OCI-LY1 (cell line): ENCODE data around the gene ZNF141.
"Not testable (repeated sequence)": the region's sequence is repeated elsewhere in the genome, so short reads cannot be mapped to it uniquely, and the experiment has no call there.

Source experiments
- H2AFZ ChIP-seq: fragments of 200-600 bp; sonication (generic), shearing (Covaris generic); 2 replicates; pipeline ENCODE4 v1.6.0; 2014; ENCODE audit warnings: antibody characterized with exemption, mild to moderate bottlenecking, low read length
- H3F3A ChIP-seq: fragments of 200-600 bp; sonication (generic), shearing (Covaris generic); 2 replicates; pipeline ENCODE4 v1.6.0; 2014; ENCODE audit warnings: mild to moderate bottlenecking, antibody characterized with exemption, low read length, moderate library complexity; ENCODE audit not compliant: insufficient read depth
- H3K27ac ChIP-seq: fragments of 200-600 bp; sonication (generic); 2 replicates; pipeline ENCODE4 v1.5.1; 2014; ENCODE audit warnings: low read length, mixed run types, mild to moderate bottlenecking, low read depth; ENCODE audit not compliant: poor library complexity, severe bottlenecking
- H3K27me3 ChIP-seq: fragments of 200-600 bp; sonication (generic); 2 replicates; pipeline ENCODE4 v1.6.0; 2014; ENCODE audit warnings: antibody characterized with exemption, mild to moderate bottlenecking, low read length, moderate library complexity; ENCODE audit not compliant: insufficient read depth
- H3K36me3 ChIP-seq: fragments of 200-600 bp; sonication (generic); 2 replicates; pipeline ENCODE4 v1.6.1; 2014; ENCODE audit warnings: mild to moderate bottlenecking, antibody characterized with exemption, low read length, moderate library complexity, mixed read lengths; ENCODE audit not compliant: insufficient read depth
- H3K4me1 ChIP-seq: fragments of 200-600 bp; sonication (generic); 2 replicates; pipeline ENCODE4 v1.5.1; 2014; ENCODE audit warnings: mild to moderate bottlenecking, low read length, moderate library complexity; ENCODE audit not compliant: insufficient read depth, severe bottlenecking
- H3K4me2 ChIP-seq: fragments of 200-600 bp; sonication (generic), shearing (Covaris generic); 2 replicates; pipeline ENCODE4 v1.6.1; 2014; ENCODE audit warnings: low read length
- H3K4me3 ChIP-seq: fragments of 200-600 bp; sonication (generic); 2 replicates; pipeline ENCODE4 v1.5.1; 2014; ENCODE audit warnings: low read length, low read depth, mild to moderate bottlenecking, mixed read lengths; ENCODE audit not compliant: poor library complexity, severe bottlenecking
- H3K79me2 ChIP-seq: fragments of 200-600 bp; shearing (Covaris generic); 2 replicates; pipeline ENCODE4 v1.6.1; 2016; ENCODE audit warnings: mixed run types, low read length, mixed read lengths; ENCODE audit not compliant: insufficient read depth
- H3K9ac ChIP-seq: fragments of 200-600 bp; sonication (generic), shearing (Covaris generic); 2 replicates; pipeline ENCODE4 v1.6.1; 2014; ENCODE audit warnings: mild to moderate bottlenecking, low read length, mixed read lengths
- H3K9me2 ChIP-seq: fragments of 200-600 bp; sonication (generic), shearing (Covaris generic); 2 replicates; pipeline ENCODE4 v1.6.1; 2014; ENCODE audit warnings: low read depth, mild to moderate bottlenecking, low read length, mixed read lengths
- H3K9me3 ChIP-seq: fragments of 200-600 bp; shearing (Covaris generic); 2 replicates; pipeline ENCODE4 v1.6.1; 2014; ENCODE audit warnings: low read length, mixed read lengths
- H4K20me1 ChIP-seq: fragments of 200-600 bp; sonication (generic), shearing (Covaris generic); 2 replicates; pipeline ENCODE4 v1.6.0; 2016; ENCODE audit warnings: mild to moderate bottlenecking, low read length; ENCODE audit not compliant: insufficient read depth
- EZH2 ChIP-seq: fragments of 200-600 bp; sonication (generic), shearing (Covaris generic); IDR thresholded peaks from 2 replicates; pipeline ENCODE4 v1.8.0; 2017; ENCODE audit warnings: borderline replicate concordance, mixed run types, mild to moderate bottlenecking, antibody characterized with exemption, low read length, moderate library complexity, mixed read lengths
- TF ChIP-seq, protein P1 (sequence below): fragments of 200-600 bp; sonication (generic), shearing (Covaris generic); IDR thresholded peaks from 2 replicates; pipeline ENCODE4 v1.5.1; 2017; ENCODE audit warnings: mild to moderate bottlenecking, antibody characterized with exemption, low read length, moderate library complexity, mixed read lengths

ZNF141 gene

DNA sequence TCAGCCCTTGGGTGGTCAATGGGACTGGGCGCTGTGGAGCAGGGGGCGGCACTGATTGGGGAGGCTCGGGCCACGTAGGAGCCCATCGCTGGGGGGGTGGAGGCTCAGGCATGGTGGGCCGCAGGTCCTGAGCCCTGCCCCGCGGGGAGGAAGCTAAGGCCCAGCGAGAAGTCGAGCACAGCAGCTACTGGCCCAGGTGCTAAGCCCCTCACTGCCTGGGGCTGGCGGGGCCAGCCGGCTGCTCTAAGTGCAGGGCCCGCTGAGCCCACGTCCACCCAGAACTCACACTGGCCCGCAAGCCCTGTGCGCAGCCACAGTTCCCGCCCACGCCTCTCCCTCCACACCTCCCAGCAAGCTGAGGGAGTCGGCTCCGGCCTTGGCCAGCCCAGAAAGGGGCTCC, 66.4 kb downstream of the ZNF141 start:
- H3F3A ChIP-seq: no peaks in the 10 kb centered on the region
- H3K4me2 ChIP-seq: no peak overlapping the region
- H3K27me3 ChIP-seq: no peaks in the 10 kb centered on the region
- H4K20me1 ChIP-seq: no peaks in the 10 kb centered on the region
- TF ChIP-seq, protein P1, sequence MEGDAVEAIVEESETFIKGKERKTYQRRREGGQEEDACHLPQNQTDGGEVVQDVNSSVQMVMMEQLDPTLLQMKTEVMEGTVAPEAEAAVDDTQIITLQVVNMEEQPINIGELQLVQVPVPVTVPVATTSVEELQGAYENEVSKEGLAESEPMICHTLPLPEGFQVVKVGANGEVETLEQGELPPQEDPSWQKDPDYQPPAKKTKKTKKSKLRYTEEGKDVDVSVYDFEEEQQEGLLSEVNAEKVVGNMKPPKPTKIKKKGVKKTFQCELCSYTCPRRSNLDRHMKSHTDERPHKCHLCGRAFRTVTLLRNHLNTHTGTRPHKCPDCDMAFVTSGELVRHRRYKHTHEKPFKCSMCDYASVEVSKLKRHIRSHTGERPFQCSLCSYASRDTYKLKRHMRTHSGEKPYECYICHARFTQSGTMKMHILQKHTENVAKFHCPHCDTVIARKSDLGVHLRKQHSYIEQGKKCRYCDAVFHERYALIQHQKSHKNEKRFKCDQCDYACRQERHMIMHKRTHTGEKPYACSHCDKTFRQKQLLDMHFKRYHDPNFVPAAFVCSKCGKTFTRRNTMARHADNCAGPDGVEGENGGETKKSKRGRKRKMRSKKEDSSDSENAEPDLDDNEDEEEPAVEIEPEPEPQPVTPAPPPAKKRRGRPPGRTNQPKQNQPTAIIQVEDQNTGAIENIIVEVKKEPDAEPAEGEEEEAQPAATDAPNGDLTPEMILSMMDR: no peak
- TF ChIP-seq EZH2: no peak
- no peaks in the 10 kb centered on the region for H3K9me3 ChIP-seq
- H2AFZ ChIP-seq: no peak overlapping the region
- no peaks in the 10 kb centered on the region for H3K4me1 ChIP-seq
- H3K36me3 ChIP-seq: no peaks in the 10 kb centered on the region
- no peaks in the 10 kb centered on the region for H3K79me2 ChIP-seq
- no peaks in the 10 kb centered on the region for H3K9me2 ChIP-seq
- no peak overlapping the region for H3K9ac ChIP-seq
- no peak overlapping the region for H3K4me3 ChIP-seq
- no peak overlapping the region for H3K27ac ChIP-seq

DNA sequence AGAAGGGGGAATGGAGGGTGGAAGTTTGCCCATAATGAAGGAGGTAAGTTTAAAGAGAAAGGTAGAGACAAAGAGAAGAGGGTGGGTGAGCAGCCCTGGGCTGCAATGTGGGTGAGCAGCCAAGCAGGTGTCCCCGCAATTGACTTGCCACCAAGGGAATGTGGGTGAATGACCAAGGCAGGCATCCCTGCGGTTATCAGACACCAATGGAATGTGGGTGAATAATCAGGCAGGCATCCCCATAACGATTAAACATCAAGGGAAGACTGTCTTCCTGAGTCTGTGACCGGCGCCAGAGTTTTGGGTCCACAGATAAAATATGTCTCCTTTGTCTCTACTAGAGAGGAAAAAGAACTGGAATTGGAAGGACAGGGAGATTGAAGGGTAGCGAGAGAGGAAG, 70.7 kb downstream of the ZNF141 start:
- not testable (repeated sequence) for H3K27me3 ChIP-seq, H3K9ac ChIP-seq, H3K4me1 ChIP-seq, H3K9me3 ChIP-seq, H2AFZ ChIP-seq, H3K4me3 ChIP-seq, H4K20me1 ChIP-seq, H3K4me2 ChIP-seq, H3F3A ChIP-seq, H3K36me3 ChIP-seq, H3K79me2 ChIP-seq, H3K9me2 ChIP-seq, H3K27ac ChIP-seq

- H4K20me1 ChIP-seq: no peaks in the 10 kb centered on the region
- no peak overlapping the region for H3K27ac ChIP-seq
- H3K4me1 ChIP-seq: no peaks in the 10 kb centered on the region
- no peak for TF ChIP-seq EZH2
- TF ChIP-seq, protein P1: no peak
- H3K9me2 ChIP-seq: no peaks in the 10 kb centered on the region
- H3F3A ChIP-seq: no peaks in the 10 kb centered on the region
- H3K79me2 ChIP-seq: no peaks in the 10 kb centered on the region
- no peaks in the 10 kb centered on the region for H3K27me3 ChIP-seq
- H3K9me3 ChIP-seq: no peaks in the 10 kb centered on the region
- H3K4me2 ChIP-seq: no peak overlapping the region
- no peaks in the 10 kb centered on the region for H3K36me3 ChIP-seq
- no peak overlapping the region for H2AFZ ChIP-seq
- H3K4me3 ChIP-seq: no peak overlapping the region
- H3K9ac ChIP-seq: no peak overlapping the region
Measured at GRCh38 chr4:422587-422986, 85.0 kb downstream of the ZNF141 start.
